Measurements from ENCODE around the gene MYO9A.

Gene MYO9A

DNA sequence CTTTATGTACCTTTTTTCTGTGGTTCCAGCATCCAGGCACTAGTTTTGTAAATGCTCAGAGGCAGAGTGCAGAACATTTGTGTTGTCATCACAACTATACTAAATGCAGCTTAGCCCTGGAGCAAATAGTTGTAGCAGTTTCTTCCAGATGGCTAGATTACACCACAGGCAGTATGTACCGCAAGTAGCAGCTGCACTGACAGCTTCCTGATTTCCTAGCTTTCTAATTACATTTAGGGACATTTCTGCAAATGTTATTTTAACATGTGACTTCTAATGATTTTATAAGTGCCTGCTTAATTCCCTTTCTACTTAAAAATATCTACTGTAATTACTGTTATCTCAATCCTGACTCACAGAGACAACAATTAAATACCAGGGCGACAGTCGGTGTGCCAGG, 201.1 kb downstream of the MYO9A start:
- no peaks in the 10 kb centered on the region for H3K79me1 ChIP-seq (ENCODE audit: low read length)
- no peak overlapping the region for H4K8ac ChIP-seq (ENCODE audit: low read depth, low read length)
- H3K4ac ChIP-seq (ENCODE audit: low read depth, low read length): no peak overlapping the region
- H2AFZ ChIP-seq (ENCODE audit: insufficient read depth, low read length, poor library complexity): no peak overlapping the region
- no peak overlapping the region for H2BK12ac ChIP-seq (ENCODE audit: low read length)
- H3K27me3 ChIP-seq (ENCODE audit: insufficient read depth, low read length): no peaks in the 10 kb centered on the region
- H4K91ac ChIP-seq (ENCODE audit: low read depth, low read length): no peak overlapping the region
- no peak overlapping the region for H2AK5ac ChIP-seq (ENCODE audit: low read length)
- no peak overlapping the region for H3K27ac ChIP-seq (ENCODE audit: low read depth, low read length)
- no peaks in the 10 kb centered on the region for H3K4me1 ChIP-seq (ENCODE audit: control insufficient read depth in 1 of 2, insufficient read depth in 2 of 2, low read length in 2 of 2)
- no peaks in the 10 kb centered on the region for H3K36me3 ChIP-seq (ENCODE audit: control insufficient read depth in 1 of 2, insufficient read depth in 2 of 2, low read length in 2 of 2)
- no peak overlapping the region for H3K9ac ChIP-seq (ENCODE audit: low read length)
- H3K14ac ChIP-seq (ENCODE audit: low read length): no peak overlapping the region
- no peak overlapping the region for H2BK120ac ChIP-seq (ENCODE audit: insufficient read depth, low read length, poor library complexity)
- H3K4me2 ChIP-seq (ENCODE audit: low read length): no peak overlapping the region
- H2BK5ac ChIP-seq (ENCODE audit: low read depth, low read length, poor library complexity): no peak overlapping the region
- no peak overlapping the region for H4K12ac ChIP-seq (ENCODE audit: low read depth, low read length)
- peak; percentile 36 to 73 for DNase-seq
- H3K79me2 ChIP-seq (ENCODE audit: control insufficient read depth, insufficient read depth, low read length, poor library complexity): no peaks in the 10 kb centered on the region
- H3K18ac ChIP-seq (ENCODE audit: low read length): no peak overlapping the region
- H3K23ac ChIP-seq (ENCODE audit: low read length): no peak overlapping the region
- H3K4me3 ChIP-seq (ENCODE audit: low read depth, low read length): no peak overlapping the region
- no CpG with 5 or more reads among the region's 3 CpGs for WGBS (ENCODE audit: extremely low coverage, insufficient coverage, insufficient read length)
- H3K9me3 ChIP-seq (ENCODE audit: insufficient read depth, low read depth, low read length): no peaks in the 10 kb centered on the region

DNA sequence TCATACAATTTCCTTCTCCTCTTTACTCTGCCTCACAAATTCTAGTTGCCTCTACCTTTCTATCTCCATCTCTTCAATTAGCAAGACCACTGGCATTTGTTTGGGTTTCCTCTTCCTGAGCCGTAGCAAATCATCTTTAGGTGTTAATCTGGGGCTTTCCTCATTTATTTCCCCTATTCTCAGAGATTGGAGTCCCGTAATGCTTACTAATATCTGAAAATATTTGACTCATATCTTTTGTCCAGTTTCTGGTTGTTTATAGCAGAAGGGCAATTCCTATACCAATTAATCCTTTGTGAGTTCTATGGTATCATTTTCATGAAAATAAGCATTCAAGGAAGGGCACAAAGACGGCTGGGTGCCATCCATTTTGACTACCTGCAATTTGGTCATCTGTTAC, 203.9 kb downstream of the MYO9A start:
- H3K23ac ChIP-seq (ENCODE audit: low read length): no peak overlapping the region
- H3K36me3 ChIP-seq (ENCODE audit: control insufficient read depth in 1 of 2, insufficient read depth in 2 of 2, low read length in 2 of 2): no peaks in the 10 kb centered on the region
- no peak overlapping the region for H4K12ac ChIP-seq (ENCODE audit: low read depth, low read length)
- no peak overlapping the region for H3K27ac ChIP-seq (ENCODE audit: low read depth, low read length)
- H2AFZ ChIP-seq (ENCODE audit: insufficient read depth, low read length, poor library complexity): no peak overlapping the region
- no peak overlapping the region for H4K91ac ChIP-seq (ENCODE audit: low read depth, low read length)
- no peaks in the 10 kb centered on the region for H3K79me1 ChIP-seq (ENCODE audit: low read length)
- H3K4me1 ChIP-seq (ENCODE audit: control insufficient read depth in 1 of 2, insufficient read depth in 2 of 2, low read length in 2 of 2): no peaks in the 10 kb centered on the region
- no peak overlapping the region for H2BK12ac ChIP-seq (ENCODE audit: low read length)
- no CpG with 5 or more reads among the region's 3 CpGs for WGBS (ENCODE audit: extremely low coverage, insufficient coverage, insufficient read length)
- H4K8ac ChIP-seq (ENCODE audit: low read depth, low read length): no peak overlapping the region
- no peaks in the 10 kb centered on the region for H3K27me3 ChIP-seq (ENCODE audit: insufficient read depth, low read length)
- no peak overlapping the region for H3K18ac ChIP-seq (ENCODE audit: low read length)
- no peak overlapping the region for H3K4me3 ChIP-seq (ENCODE audit: low read depth, low read length)
- no peak overlapping the region for H3K4ac ChIP-seq (ENCODE audit: low read depth, low read length)
- no peak for DNase-seq
- H2AK5ac ChIP-seq (ENCODE audit: low read length): no peak overlapping the region
- no peaks in the 10 kb centered on the region for H3K9me3 ChIP-seq (ENCODE audit: insufficient read depth, low read depth, low read length)
- no peak overlapping the region for H3K14ac ChIP-seq (ENCODE audit: low read length)
- H3K9ac ChIP-seq (ENCODE audit: low read length): no peak overlapping the region
- no peaks in the 10 kb centered on the region for H3K79me2 ChIP-seq (ENCODE audit: control insufficient read depth, insufficient read depth, low read length, poor library complexity)
- H2BK5ac ChIP-seq (ENCODE audit: low read depth, low read length, poor library complexity): no peak overlapping the region
- no peak overlapping the region for H3K4me2 ChIP-seq (ENCODE audit: low read length)
- no peak overlapping the region for H2BK120ac ChIP-seq (ENCODE audit: insufficient read depth, low read length, poor library complexity)

DNA sequence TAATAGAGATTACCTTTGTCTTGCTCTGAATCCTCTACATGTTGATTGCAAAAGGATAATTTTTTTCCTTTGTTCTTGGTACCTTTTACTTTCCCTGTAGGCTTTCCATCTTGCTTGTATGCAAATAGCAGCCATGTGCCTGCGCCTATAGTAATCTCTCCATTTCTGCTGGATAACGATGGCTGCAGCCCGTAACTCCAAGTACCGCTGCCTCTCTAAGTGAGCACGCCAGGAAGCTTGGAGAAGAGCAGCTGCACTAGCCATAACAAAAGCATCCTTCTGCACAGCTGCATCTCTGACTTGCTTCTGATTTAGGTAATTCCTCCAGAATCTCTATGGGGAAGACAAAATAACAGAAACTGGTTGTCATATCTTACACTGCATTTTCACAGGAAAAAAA, 218.3 kb downstream of the MYO9A start:
- H3K4ac ChIP-seq (ENCODE audit: low read depth, low read length): no peak overlapping the region
- no peak for DNase-seq
- H4K8ac ChIP-seq (ENCODE audit: low read depth, low read length): no peak overlapping the region
- peaks cover 2 to 4% of the 10 kb centered on the region in 2 experiments for H3K36me3 ChIP-seq (ENCODE audit: control insufficient read depth in 1 of 2, insufficient read depth in 2 of 2, low read length in 2 of 2)
- no peak overlapping the region for H2BK5ac ChIP-seq (ENCODE audit: low read depth, low read length, poor library complexity)
- no peak overlapping the region for H2AK5ac ChIP-seq (ENCODE audit: low read length)
- no peak overlapping the region for H3K18ac ChIP-seq (ENCODE audit: low read length)
- no peak overlapping the region for H4K12ac ChIP-seq (ENCODE audit: low read depth, low read length)
- H3K79me2 ChIP-seq (ENCODE audit: control insufficient read depth, insufficient read depth, low read length, poor library complexity): no peaks in the 10 kb centered on the region
- H4K91ac ChIP-seq (ENCODE audit: low read depth, low read length): no peak overlapping the region
- no peak overlapping the region for H2BK12ac ChIP-seq (ENCODE audit: low read length)
- H3K4me3 ChIP-seq (ENCODE audit: low read depth, low read length): no peak overlapping the region
- whole genome bisulfite sequencing (ENCODE audit: extremely low coverage, insufficient coverage, insufficient read length): no CpG with 5 or more reads among the region's 5 CpGs
- no peak overlapping the region for H3K14ac ChIP-seq (ENCODE audit: low read length)
- H2AFZ ChIP-seq (ENCODE audit: insufficient read depth, low read length, poor library complexity): no peak overlapping the region
- H3K4me1 ChIP-seq (ENCODE audit: control insufficient read depth in 1 of 2, insufficient read depth in 2 of 2, low read length in 2 of 2): no peaks in the 10 kb centered on the region
- no peak overlapping the region for H3K27ac ChIP-seq (ENCODE audit: low read depth, low read length)
- no peak overlapping the region for H3K9ac ChIP-seq (ENCODE audit: low read length)
- no peaks in the 10 kb centered on the region for H3K79me1 ChIP-seq (ENCODE audit: low read length)
- H3K23ac ChIP-seq (ENCODE audit: low read length): no peak overlapping the region
- H3K27me3 ChIP-seq (ENCODE audit: insufficient read depth, low read length): no peaks in the 10 kb centered on the region
- H3K9me3 ChIP-seq (ENCODE audit: insufficient read depth, low read depth, low read length): no peaks in the 10 kb centered on the region
- H2BK120ac ChIP-seq (ENCODE audit: insufficient read depth, low read length, poor library complexity): no peak overlapping the region
- no peak overlapping the region for H3K4me2 ChIP-seq (ENCODE audit: low read length)

DNA sequence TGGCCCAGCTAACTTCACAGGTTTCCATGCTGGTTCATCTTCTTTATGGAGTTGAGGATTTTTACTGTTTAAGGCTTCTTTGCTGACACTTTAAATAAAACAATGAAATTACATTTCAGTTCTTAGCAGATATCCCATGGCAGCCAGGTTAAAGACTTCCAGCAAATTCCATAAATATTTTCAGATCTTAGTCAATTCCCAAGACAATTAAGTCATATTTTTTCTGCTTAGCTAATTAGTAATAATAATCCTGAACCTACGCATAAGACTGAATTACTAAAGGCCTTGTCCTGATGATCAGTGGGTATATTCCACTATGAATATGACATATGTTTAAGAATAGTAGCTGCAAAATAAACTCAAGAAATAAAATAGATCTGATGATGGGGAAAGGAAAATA, 224.3 kb downstream of the MYO9A start:
- no peak overlapping the region for H2BK5ac ChIP-seq (ENCODE audit: low read depth, low read length, poor library complexity)
- H2AK5ac ChIP-seq (ENCODE audit: low read length): no peak overlapping the region
- no peak overlapping the region for H2BK120ac ChIP-seq (ENCODE audit: insufficient read depth, low read length, poor library complexity)
- H4K91ac ChIP-seq (ENCODE audit: low read depth, low read length): no peak overlapping the region
- no CpG with 5 or more reads among the region's 1 CpG for WGBS (ENCODE audit: extremely low coverage, insufficient coverage, insufficient read length)
- H3K27me3 ChIP-seq (ENCODE audit: insufficient read depth, low read length): no peaks in the 10 kb centered on the region
- H3K4ac ChIP-seq (ENCODE audit: low read depth, low read length): no peak overlapping the region
- H4K12ac ChIP-seq (ENCODE audit: low read depth, low read length): no peak overlapping the region
- H3K9me3 ChIP-seq (ENCODE audit: insufficient read depth, low read depth, low read length): no peaks in the 10 kb centered on the region
- H3K79me2 ChIP-seq (ENCODE audit: control insufficient read depth, insufficient read depth, low read length, poor library complexity): no peaks in the 10 kb centered on the region
- H2AFZ ChIP-seq (ENCODE audit: insufficient read depth, low read length, poor library complexity): no peak overlapping the region
- H3K23ac ChIP-seq (ENCODE audit: low read length): no peak overlapping the region
- H3K27ac ChIP-seq (ENCODE audit: low read depth, low read length): no peak overlapping the region
- H3K4me3 ChIP-seq (ENCODE audit: low read depth, low read length): no peak overlapping the region
- H3K9ac ChIP-seq (ENCODE audit: low read length): no peak overlapping the region
- H3K36me3 ChIP-seq (ENCODE audit: control insufficient read depth in 1 of 2, insufficient read depth in 2 of 2, low read length in 2 of 2): peaks cover 4% of the 10 kb centered on the region in 2 experiments
- H2BK12ac ChIP-seq (ENCODE audit: low read length): no peak overlapping the region
- no peak overlapping the region for H3K18ac ChIP-seq (ENCODE audit: low read length)
- DNase-seq: no peak
- H3K4me2 ChIP-seq (ENCODE audit: low read length): no peak overlapping the region
- H3K4me1 ChIP-seq (ENCODE audit: control insufficient read depth in 1 of 2, insufficient read depth in 2 of 2, low read length in 2 of 2): no peaks in the 10 kb centered on the region
- H3K14ac ChIP-seq (ENCODE audit: low read length): no peak overlapping the region
- no peaks in the 10 kb centered on the region for H3K79me1 ChIP-seq (ENCODE audit: low read length)
- H4K8ac ChIP-seq (ENCODE audit: low read depth, low read length): no peak overlapping the region
